Tibial nerve (tissue), 3 donors: Measurements from ENCODE around the gene COL6A2.

Source experiments
- CTCF ChIP-seq, 5 experiments: fragments of 200-600 bp in 3 of 5; fragments of 450-650 bp in 2 of 5; sonication (generic) in 3 of 5; IDR thresholded peaks; one replicate each; pipeline ENCODE4 v1.5.1; 2016 to 2019; ENCODE audit warnings: antibody characterized with exemption in 5 of 5, mild to moderate bottlenecking in 3 of 5, moderate library complexity in 2 of 5
- POLR2A ChIP-seq, 2 donors: fragments of 450-650 bp; IDR thresholded peaks; one replicate each; pipeline ENCODE4 v1.6.1; 2017; ENCODE audit warnings: antibody characterized with exemption in 2 of 2, mild to moderate bottlenecking in 2 of 2, moderate library complexity in 2 of 2

- TF ChIP-seq CTCF (IDR thresholded peaks at IDR 0.05) = no peak
- no peak for TF ChIP-seq POLR2A (IDR thresholded peaks at IDR 0.05)
Observed at GRCh38 chr21:46080171-46081021, 17.5 kb upstream of the COL6A2 start.
